NCI-H748 treated with DMSO at 0.1 percent for 48 hours (cell line): ENCODE results near the gene IQGAP2.
A peak's percentile ranks its signal among the peaks of the same experiment; 100 is the strongest.
"Not testable (repeated sequence)": the region's sequence is repeated elsewhere in the genome, so short reads cannot be mapped to it uniquely, and the experiment has no call there.

ENCODE experiments used
- DNase-seq: peaks from one replicate; lab custom pipeline; 2025; lab: John Stamatoyannopoulos, UW

Gene IQGAP2, protein sequence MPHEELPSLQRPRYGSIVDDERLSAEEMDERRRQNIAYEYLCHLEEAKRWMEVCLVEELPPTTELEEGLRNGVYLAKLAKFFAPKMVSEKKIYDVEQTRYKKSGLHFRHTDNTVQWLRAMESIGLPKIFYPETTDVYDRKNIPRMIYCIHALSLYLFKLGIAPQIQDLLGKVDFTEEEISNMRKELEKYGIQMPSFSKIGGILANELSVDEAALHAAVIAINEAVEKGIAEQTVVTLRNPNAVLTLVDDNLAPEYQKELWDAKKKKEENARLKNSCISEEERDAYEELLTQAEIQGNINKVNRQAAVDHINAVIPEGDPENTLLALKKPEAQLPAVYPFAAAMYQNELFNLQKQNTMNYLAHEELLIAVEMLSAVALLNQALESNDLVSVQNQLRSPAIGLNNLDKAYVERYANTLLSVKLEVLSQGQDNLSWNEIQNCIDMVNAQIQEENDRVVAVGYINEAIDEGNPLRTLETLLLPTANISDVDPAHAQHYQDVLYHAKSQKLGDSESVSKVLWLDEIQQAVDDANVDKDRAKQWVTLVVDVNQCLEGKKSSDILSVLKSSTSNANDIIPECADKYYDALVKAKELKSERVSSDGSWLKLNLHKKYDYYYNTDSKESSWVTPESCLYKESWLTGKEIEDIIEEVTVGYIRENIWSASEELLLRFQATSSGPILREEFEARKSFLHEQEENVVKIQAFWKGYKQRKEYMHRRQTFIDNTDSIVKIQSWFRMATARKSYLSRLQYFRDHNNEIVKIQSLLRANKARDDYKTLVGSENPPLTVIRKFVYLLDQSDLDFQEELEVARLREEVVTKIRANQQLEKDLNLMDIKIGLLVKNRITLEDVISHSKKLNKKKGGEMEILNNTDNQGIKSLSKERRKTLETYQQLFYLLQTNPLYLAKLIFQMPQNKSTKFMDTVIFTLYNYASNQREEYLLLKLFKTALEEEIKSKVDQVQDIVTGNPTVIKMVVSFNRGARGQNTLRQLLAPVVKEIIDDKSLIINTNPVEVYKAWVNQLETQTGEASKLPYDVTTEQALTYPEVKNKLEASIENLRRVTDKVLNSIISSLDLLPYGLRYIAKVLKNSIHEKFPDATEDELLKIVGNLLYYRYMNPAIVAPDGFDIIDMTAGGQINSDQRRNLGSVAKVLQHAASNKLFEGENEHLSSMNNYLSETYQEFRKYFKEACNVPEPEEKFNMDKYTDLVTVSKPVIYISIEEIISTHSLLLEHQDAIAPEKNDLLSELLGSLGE (N-terminal part only)

DNA sequence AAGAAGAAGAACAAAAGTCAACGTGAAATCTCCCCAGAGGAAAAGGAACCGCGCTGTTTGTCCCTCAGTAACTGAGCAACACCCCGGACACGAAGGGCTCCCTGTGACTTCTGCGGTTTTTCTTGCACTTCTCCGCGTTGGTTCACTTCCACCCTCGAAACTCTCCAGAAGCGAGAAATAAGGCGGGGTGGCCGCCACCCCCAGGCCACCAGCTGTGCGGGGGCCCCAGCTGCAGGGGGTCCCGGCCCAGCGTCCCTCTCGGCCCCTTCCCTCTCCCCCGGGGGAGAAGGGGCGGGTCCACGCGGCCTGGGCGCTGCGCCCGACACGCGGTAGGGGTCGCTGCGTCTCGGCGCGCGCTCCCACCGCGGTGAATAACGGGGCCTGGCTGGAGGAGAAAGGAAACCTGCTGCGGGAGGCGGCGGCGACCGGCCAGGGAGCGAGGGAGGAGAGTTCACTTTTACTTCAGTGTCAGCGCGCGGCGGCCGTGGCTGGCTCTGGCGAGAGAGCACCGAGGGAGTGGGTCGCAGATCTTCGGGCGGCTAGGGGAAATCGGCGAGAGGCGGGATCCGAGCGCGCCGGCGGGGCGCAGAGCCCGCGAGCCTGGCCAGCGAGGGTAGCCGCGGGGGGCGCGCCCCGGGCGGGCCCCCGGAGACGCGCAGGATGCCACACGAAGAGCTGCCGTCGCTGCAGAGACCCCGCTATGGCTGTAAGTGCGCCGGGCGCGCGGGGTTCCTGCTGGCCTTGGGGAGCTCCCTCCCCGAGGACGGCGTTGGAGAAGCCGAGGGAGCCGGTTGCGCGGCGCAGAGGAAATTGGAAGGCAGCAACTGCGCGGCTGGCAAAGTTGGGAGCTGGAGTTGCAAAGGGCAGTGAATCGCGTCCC is at the start of gene IQGAP2:
Gene IQGAP2 (plus strand): TSS at position 400 of the 880 bp plus-strand sequence. CDS start 261 bp downstream, at position 661.
- DNase-seq = peak; percentile 68

DNA sequence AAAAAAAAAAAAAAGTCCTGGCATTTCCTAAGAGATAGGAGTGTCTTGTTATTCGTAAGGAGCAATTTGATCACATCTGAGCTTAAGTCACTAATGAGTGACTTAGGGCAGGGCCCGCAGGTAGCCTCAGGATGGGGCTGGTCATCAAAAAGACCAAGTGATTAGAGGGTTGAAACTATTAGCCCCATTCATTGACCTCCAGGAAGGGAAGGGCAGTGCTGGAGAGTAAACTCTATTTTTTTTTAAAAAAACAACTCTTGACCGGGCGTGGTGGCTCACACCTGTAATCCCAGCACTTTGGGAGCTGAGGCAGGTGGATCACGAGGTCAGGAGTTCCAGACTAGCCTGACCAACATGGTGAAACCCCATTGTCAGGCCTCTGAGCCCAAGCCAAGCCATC is 46.2 kb upstream of the IQGAP2 start:
- DNase-seq = no peak

DNA sequence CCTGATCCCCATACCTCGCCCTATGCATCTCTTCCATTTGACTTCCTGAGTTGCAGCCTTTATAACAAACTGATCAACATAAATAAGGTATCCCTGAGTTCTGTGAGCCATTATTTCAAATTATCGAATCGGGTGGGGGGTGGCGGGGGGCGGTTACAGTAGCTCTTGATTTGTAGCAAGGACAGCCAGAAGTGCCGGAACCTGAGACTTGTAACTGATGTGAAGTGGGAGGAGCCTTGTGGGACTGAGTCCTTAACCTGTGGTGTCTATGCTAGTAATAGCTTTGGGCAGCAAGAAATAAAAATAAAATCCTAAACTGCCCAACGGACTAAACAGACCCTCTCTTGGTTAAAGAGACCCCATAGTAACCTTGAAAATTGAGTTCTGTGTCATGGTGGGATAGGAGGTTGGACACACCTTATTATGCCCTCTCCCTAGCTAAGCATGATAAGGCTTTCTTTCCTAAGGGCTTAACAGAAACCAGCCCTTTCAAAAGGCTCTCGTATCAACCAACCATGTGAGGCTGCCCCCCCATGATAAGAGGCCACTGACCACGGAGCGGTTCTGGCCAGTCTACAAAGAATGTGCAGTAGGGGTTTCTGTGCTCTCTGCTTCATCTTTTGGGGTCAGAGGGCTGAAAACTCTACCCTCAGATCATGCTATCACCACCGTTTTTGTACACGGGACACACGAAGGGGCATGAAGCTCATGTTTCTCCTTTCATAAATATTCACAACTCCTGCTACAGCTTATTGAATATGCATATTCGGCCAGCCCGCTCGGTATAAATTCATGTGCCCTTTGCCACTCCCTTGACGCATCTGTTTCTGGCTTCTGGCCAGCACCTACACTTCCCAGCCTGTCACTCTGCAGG is 39.5 kb upstream of the IQGAP2 start:
- no peak for DNase-seq

DNA sequence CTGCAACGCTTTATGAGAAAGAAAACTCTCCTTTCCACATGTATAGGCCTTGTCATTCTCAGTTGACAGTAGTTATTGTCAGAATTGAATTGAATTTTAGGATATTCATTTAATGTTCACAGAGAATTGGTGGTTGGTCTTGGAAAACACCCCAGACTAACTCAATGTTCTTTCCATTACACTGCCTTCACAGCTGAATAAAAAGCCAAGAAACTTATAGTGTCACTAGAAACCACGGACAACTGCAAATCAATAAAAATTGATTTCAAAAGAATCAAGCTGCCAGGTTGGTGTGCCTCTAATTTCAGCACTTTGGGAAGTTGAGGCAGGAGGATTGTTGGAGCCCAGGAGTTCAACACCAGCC is 38.9 kb upstream of the IQGAP2 start:
- DNase-seq = no peak

DNA sequence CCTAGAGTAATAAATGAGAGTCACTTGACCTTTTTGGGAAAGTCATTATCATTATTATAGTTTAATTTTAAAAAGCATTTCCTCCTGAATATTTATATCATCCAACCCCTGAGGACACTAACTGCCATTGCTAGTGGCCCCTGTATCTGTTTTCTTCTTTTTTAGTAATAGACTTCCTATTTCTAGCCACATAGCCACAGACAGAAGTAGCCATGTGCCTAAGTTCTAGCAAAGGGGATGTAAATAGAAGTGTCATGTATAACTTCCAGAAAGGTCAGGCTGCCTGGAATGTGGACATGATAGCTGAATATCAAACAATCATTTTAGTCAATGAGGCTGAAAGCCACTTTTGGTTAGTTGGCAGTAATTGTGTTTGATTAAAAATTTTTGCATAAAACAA is 37.5 kb upstream of the IQGAP2 start:
- no peak for DNase-seq

DNA sequence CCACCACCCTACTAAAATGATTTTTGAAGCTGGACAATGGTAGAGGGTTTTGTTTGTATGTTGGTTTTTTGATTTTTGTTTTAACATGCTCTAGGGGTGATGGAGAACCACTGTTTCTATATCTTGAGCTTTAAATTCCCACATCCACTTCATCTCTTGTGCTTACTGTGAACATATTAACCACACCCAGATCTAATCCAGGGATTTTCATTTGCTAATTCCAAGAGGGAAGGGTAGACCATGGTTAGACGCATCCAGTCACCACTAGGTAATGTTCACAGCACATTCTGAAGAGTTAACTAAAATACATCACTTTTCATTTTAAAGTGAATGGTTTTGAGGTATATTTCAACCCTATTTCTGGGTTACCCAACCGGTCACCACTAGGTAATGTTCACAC is 36.5 kb upstream of the IQGAP2 start:
- DNase-seq = no peak

DNA sequence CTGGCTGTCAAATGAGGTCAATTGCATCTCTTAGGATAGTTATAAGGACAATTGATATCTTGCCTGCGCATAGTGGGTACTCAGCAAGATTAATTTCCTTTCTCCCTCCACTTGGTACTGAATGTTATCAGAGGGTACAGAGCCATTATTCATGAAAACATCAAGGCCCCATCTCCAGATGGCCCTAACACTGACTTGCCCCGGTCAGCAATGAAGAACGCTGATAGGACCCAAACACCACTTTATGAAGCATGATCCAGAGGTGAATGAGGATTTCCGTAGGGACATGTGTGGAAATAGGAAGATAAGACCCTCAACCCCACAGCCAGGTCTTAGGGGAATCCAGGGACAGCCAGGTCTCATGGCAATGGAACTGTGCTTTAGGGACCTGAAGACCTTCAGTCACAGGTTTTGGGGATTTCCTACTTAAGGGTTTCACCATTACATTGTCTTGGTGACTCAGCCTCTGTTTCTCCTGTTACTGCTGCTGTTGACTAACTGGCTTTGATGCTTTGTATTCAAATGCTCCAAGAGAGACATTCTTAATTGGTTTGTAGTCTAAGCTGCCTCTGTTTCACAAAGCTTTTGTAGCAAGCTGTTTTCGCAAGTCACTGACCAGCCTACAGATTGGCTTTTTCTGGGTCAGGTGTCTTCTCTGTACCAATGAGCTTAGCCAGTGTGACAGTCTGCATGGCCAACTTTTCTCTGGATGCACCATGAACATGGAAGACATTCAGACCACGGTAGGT is 35.3 kb upstream of the IQGAP2 start:
- no peak for DNase-seq

DNA sequence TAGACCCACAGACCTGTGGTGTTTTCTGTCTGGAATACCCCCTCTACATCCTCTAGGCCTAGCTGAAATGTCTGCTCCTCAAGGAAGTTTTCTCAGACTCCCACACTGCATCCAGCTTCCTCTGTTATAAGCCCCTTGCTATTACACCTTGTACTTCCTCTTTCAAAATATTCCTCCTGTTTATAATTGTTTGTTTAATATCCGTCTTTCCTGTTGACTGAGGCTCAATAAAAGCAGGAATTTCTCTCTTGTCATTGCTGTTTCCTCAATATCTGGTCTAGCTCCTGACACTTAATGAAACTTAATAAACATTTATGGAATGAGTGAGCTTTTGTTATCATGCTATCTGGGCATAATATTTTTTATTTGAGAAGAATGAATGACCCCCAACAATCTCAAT is 34.1 kb upstream of the IQGAP2 start:
- no peak for DNase-seq

DNA sequence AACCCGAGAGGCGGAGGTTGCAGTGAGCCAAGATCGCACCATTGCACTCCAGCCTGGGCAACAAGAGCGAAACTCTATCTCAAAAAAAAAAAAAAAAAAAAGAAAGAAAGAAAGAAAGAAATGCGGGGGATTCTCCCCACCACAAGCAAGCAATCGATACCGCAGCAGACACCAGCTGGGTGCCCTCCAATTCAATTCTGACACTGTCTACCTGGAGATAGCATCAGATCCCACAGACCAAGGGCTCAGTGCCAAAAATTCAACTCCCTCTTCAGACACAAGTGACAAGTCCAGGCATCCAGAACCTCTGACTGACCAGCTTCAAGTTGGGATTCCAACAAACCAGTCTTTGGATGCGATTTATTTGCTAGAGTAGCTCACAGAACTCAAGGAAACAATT is 33.4 kb upstream of the IQGAP2 start:
- DNase-seq = not testable (repeated sequence)

DNA sequence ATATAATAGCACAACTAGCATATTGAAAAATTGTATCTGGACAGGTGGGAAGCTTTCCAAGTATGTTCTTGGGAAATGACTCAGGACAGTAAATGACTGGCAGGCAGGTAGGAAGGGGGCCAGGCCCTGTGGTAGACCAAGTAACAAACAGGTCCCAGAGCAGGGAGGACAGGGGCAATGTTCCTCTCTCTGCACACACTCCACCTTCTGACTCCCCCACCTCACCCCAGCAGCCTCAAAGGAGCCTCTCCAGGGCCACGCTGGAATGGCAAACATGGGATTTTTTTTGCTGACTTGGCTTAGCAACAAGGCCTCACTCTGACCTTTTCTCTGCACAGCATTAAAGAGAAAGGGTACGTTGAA is 31.1 kb upstream of the IQGAP2 start:
- DNase-seq = no peak

DNA sequence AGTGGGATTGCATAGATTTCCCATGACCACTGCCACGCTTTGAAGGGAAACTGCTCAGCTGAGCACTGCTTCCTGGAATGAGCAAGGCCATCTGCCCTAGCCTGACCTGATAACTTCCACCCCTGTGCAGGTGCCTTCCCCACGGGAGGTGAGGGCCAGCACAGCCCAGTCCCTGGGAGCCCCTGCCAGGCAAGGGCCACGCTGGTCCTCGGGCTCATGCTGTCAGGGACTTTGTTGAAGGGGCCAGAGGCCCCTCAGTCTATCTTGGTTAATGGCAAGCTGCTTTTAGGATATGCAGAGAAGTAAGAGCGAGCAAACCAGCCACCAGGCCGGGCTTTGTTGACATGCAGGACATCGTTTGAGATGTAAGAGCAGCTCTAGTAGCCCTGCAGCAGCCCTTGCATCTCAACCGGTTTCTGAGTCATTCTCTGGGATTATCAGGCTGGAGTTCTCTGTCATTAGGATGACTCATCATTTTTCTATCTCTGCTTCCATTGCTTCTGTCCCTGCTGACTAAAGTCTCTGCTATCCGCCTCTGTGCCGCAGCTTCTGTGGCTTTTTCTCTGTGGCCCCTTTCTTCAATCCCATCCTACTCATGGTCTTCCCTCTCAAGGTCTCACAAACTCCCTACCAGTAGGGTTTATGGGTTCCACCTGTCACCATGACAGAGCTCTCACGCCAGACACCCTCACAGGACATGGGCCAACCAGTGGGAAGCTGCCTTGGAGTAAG is 30.6 kb upstream of the IQGAP2 start:
- DNase-seq = no peak

DNA sequence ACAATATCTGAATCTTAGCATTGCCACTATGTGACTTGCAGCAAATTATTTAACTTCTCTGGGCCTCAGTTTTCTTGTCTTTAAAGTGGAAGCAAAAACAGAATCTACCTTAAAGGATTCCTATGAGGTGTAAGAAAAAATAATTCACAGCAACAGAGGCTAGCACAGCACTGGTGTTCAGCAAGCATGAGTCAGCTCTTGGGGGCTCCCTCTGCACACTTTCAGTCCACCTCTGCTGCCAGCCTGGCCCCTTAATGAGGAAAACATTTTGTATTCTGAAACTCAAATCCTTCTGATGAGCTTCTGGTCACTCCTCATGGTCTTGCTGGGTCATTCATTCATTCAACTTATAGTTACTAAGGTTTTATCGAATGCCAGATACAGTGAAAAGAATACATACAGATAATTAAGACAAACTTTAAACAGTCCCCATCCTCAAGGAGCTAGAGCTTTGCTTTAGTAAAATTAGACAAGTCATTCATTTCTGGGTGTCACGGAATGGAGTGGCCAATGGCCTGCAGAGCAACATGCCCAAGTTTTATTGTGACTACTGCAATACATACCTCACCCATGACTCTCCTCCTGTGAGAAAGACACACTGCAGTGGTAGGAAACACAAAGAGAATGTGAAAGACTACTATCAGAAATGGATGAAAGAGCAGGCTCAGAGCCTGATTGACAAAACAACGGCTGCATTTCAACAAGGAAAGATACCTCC is 26.8 kb upstream of the IQGAP2 start:
- DNase-seq = no peak

DNA sequence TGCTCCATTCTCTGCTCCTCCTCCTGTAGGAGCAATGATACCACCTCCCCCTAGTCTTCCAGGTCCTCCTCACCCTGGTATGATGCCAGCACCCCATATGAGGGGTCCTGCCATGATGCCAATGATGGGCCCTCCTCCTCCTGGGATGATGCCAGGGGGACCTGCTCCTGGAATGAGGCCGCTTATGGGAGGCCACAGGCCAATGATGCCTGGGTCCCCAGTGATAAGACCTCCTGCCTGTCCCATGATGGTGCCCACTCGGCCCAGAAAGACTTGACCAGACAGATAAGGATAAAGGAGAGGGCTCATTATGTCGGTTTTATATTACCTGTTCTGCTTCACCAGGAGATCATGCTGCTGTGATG is 26.2 kb upstream of the IQGAP2 start:
- no peak for DNase-seq

DNA sequence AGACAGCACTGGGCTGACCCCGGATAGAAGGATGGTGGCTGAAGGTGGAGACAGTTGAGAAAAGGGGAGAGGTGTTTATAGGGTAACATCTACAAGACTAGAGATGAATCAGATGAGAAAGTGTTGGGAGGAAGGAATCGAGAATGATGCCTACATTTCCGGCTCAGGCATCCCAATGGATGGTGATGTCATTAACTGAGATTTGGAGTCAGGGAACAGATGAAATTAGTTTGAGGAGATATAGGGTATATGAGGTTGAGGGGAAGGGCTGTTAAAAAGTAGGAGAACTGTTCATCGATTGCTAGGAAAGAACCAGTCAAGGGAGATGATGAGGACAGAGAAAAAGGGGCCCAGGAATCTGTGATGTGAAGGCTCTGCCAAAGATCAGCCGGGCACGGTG is 24.7 kb upstream of the IQGAP2 start:
- no peak for DNase-seq

DNA sequence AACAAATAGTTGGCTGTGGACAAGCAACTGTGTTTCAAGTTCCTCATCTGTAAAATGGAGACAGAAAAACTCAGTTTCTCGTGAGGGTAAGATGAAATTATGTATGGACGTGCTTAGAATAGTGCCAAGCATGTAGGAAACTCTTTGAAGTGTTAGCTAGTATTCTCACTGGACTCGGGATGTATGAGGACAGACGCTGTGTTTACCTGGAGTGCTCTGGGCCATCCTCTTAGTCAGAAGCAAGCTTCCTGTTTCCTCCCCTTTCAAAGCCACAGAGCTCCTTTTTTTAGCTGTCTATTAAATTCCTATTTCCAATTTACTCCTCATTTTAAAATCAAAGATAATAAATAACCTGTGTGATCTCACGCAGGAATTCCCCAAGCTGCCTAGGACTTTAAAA is 23.8 kb upstream of the IQGAP2 start:
- no peak for DNase-seq

DNA sequence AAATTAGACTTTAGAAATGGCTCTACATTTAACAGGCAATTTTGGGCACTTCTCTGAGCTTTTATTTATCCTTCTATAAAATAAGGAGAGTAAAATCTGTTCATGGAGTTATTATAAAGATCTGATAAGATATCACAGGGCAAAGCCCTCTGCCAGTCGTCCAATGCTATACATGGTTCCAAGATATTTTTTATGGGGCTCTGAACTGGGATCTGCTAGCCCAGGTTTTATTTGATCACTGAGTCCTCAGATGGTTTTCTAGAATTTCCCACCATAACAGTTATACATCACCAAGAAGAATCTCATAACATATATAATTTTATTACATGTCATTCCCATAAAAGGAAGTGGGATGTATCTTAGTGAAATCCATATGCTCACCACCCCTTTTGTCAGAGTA is 23.2 kb upstream of the IQGAP2 start:
- no peak for DNase-seq

DNA sequence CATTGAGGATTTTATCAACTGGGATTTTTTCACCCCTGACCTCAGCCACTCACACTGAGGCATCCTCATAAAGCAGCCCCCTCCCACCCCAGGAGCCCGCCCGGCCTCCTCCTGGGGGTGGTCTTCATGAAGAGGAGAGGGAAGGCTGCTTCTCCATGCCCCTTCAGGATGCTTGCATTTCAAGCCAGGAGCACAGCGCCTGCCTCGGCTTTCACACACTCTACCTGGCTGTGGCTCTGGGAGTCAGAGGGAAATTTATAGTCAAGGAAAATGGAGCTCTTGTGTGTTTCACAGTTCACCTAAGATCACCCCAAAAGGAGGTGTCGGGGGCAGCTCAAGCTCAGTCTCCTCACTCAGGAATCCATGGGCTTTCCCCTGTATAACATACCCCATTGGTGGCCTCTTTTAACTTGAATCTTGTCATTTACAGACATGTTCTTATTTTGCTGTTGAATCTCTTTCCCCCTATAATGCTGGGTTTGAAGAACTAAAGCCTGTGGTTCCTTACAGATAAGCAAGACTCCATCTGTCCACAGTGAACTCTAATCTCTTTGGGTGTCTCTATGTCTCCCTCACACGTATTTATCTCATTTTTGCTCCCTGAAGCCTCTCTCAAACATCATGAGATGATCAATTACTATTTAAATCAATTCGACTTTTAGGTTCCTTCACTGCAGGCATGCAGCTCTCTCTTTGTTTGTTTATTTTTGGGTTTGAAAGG is 22.6 kb upstream of the IQGAP2 start:
- DNase-seq = no peak
